Measurements from ENCODE around the gene GALC. TPM values are rescaled to one million over a fixed set of nuclear protein-coding genes. Genes with fewer than 3 reads are reported as not detected.
A peak's percentile ranks its signal among the peaks of the same experiment; 100 is the strongest.
"Not testable (repeated sequence)": the region's sequence is repeated elsewhere in the genome, so short reads cannot be mapped to it uniquely, and the experiment has no call there.

GALC gene
- polyA plus RNA-seq (ENCODE audit: insufficient read length in 3 of 3): 10 to 100 TPM; 44.4 to 46.7 (median 46.6) TPM

- DNase-seq (ENCODE audit: low read depth in 3 of 3, low spot score in 2 of 3): peak; percentile 64 to 77 (median 73)
Observed at GRCh38 chr14:87992718-87993628, at the start of gene GALC. Gene GALC (minus strand): TSS chr14:87993182. CDS start chr14:87993164, 18 bp downstream.

DNA sequence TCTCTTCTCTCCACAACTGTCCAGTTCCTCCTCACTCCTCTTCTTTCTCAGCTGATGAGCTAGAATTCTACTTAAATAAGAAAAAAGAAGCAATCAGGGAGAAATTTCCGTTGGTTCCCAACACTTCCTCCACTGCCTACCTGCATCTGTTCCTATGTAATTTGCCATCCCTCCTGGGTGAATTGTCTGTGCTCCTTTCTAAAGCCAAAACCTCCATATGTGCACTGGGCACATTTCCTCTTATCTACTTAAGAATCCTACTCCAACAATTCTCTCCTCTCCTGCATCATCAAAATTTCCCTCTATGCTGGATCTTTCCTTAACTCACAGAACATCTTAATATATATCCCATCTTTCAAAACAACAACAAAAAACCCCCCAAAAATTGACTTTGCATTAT lies 47.2 kb upstream of the GALC start:
- DNase-seq (ENCODE audit: low read depth in 3 of 3, low spot score in 2 of 3): no peak

- no peak for DNase-seq (ENCODE audit: low read depth in 3 of 3, low spot score in 2 of 3)
Observed at GRCh38 chr14:88039197-88039596, 46.2 kb upstream of the GALC start.

DNA sequence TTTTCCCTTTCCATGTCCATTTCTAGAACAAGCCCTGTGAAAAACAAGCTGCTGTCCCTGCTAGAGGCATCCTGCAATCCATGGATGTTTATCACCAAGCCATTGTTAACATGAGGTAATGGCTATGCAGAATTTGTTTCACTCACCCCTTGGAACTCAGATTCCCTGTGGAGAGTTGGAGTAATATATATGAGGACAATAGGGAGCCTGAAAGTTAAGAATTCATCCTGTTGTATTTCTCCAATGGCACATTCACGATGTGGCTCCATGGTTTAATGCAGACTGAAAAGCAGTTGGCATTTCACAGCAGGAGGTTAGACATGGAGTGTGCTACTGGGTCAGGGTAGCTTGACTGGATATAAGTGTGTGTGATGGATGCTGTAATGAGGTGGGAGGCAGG lies 44.3 kb upstream of the GALC start:
- DNase-seq (ENCODE audit: low read depth in 3 of 3, low spot score in 2 of 3): no peak

GRCh38 chr14:88036422-88036821 lies 43.4 kb upstream of the GALC start:
- DNase-seq (ENCODE audit: low read depth in 3 of 3, low spot score in 2 of 3): no peak

DNA sequence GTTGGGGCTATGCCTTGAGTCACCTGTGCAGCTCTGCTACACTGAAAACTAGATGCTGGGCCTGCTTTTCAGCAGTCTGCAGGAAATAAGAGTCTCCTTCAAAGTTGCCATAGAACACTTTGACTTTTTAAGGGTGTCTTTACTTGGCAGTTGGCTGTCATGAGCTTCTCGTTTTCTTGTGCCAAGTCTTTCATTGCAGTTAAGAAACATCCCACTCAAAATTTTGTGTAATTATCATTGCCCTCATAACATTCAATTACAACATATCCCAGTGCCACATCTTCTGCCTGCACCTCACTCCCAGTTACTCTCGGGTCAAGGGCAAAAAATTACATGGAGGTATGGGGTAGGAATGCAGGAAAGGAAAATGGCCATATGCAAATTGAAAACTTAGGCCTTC lies 41.1 kb upstream of the GALC start:
- no peak for DNase-seq (ENCODE audit: low read depth in 3 of 3, low spot score in 2 of 3)

DNA sequence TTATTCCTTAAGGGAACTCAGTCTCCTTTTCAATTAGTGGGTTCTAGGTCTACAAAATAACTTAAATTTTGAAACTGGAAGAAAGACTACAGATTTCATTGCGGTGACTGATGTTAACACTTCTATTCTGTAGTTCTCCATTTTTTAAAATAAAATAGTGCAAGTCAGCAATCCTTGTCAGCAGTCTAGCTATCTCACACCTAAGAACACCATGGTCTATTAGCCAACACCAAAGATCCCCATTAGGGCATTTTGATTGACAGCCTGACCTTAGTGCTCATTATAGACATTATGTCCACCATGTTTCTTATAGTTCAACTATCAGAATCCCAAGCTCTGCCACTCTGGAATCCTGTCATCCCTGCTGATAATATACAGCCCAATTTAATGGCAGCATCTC lies 39.4 kb upstream of the GALC start:
- no peak for DNase-seq (ENCODE audit: low read depth in 3 of 3, low spot score in 2 of 3)

- no peak for DNase-seq (ENCODE audit: low read depth in 3 of 3, low spot score in 2 of 3)
Observed at GRCh38 chr14:88030892-88031291, 37.9 kb upstream of the GALC start.

GRCh38 chr14:88030079-88030478 lies 37.1 kb upstream of the GALC start:
- no peak for DNase-seq (ENCODE audit: low read depth in 3 of 3, low spot score in 2 of 3)

DNA sequence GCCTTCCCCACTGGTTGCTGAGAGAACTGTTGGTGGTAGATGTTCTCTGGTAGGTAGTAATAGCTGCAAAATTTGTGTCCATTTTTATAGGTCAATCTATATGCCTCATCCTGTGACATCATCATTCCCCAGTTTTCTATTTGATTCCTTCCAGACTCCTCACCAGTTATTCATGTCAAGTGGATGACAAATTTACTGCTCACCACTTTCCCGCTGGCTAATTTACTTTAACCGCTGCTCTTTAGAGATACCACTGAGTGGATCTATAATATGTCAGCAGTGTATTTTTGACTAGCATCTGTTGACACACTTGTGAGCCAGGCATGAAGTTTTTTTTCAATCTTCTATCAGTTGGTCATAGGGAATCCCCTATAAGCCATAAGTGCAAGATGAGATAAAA lies 36.5 kb upstream of the GALC start:
- no peak for DNase-seq (ENCODE audit: low read depth in 3 of 3, low spot score in 2 of 3)

DNA sequence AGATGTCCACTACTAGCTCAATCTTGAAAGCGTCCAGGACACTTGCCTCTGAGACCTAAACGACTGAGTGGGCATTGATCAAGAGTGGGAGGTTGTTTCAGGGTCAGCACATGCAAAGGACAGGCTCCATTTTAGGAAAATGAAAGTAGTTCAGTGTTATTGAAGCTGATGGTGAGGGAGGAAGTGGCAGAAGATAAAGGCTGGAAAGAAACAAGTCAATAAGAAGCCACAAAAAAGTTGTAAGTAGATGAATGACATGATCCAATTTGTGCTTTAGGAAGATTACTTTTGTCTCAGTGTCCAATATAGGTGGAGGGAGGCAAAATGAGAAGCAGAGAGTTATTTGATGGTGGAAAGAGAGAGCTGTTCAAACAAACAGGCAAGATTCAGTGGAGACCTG lies 33.9 kb upstream of the GALC start:
- no peak for DNase-seq (ENCODE audit: low read depth in 3 of 3, low spot score in 2 of 3)

- DNase-seq (ENCODE audit: low read depth in 3 of 3, low spot score in 2 of 3): no peak
Observed at GRCh38 chr14:88025313-88025712, 32.3 kb upstream of the GALC start.

DNA sequence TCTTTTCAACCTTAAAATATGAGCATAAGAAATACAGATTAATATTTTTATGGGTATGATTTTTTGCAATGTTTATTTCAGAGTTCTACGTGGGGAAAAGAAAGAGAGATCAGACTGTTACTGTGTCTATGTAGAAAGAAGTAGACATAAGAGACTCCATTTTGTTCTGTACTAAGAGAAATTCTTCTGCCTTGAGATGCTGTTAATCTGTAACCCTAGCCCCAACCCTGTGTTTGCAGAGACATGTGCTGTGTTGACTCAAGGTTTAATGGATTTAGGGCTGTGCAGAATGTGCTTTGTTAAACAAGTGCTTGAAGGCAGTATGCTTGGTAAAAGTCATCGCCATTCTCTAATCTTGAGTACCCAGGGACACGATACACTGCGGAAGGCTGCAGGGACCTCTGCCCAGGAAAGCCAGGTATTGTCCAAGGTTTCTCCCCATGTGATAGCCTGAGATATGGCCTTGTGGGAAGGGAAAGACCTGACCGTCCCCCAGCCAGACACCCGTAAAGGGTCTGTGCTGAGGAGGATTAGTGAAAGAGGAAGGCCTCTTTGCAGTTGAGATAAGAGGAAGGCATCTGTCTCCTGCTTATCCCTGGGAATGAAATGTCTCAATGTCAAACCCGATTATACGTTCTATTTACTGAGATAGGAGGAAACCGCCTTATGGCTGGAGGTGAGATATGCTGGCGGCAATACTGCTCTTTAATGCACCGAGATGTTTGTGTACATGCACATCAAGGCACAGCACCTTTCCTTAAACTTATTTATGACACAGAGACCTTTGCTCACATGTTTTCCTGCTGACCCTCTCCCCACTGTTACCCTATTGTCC lies 31.5 kb upstream of the GALC start:
- not testable (repeated sequence) for DNase-seq (ENCODE audit: low read depth in 3 of 3, low spot score in 2 of 3)

DNA sequence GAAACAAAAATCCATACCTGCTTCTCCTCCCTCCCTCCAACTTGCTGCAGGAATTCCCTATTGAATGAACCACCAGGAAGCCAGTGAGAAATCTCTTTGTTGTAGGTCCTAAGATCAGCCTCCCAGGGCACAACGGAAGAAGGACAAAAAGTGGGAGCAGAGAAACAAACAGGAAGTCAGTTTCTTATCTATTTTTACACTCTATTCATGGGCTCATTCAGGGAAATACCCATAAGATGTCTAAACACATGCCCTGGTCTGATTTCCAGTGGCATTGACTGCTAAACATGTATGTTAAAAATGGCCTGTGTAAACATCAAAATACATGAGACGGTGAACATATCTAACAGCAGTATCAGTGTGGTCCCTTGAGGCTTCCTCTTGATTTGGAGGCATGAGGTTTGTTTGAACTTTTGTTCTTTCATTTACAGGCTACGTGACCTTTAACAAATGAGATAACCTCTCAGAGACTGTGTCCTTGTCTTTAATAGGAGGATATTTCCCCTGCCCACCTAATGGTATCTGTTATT lies 30.7 kb upstream of the GALC start:
- no peak for DNase-seq (ENCODE audit: low read depth in 3 of 3, low spot score in 2 of 3)

DNA sequence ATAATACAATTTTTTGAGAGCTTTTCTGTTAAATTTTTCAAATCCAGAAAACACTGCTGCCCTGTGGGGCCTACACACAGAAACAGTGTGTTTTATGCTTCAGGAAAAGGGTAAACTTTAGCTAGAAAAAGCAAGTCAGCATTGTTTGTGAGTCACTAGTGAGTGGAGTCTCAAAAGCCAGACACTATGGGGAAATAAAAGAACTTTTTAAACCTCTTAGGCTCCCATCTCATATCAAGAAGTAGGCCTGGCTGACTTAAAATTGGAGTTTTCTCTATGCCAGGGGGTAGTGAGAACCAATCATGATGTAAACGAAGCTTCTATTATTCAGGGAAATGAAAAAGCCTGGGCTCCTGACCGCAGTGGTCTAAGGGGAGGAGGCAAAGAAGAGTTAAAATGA lies 24.6 kb upstream of the GALC start:
- no peak for DNase-seq (ENCODE audit: low read depth in 3 of 3, low spot score in 2 of 3)

DNA sequence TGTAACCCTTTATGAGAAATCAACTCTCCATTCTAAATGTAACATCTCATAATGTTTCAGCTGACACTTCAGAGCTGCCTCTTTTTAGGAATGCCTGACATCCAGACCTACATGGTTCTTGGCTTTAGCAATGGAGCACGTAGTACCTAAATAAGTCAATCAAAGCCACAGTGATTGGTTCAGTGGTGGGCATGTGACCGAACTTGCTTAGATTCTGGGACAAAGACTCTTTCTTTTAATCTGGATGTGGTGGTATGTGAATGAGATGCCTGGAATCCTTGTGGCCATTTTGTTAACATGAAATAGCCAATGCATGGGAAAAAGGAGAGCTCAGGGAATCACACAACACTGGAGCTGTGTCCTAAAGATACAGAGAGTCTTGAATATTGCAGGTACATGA lies 23.8 kb upstream of the GALC start:
- no peak for DNase-seq (ENCODE audit: low read depth in 3 of 3, low spot score in 2 of 3)

- peak in 2 of 3 donors; percentile 36 to 43 for DNase-seq (ENCODE audit: low read depth in 3 of 3, low spot score in 2 of 3)
Observed at GRCh38 chr14:88013750-88014349, 20.9 kb upstream of the GALC start.

DNA sequence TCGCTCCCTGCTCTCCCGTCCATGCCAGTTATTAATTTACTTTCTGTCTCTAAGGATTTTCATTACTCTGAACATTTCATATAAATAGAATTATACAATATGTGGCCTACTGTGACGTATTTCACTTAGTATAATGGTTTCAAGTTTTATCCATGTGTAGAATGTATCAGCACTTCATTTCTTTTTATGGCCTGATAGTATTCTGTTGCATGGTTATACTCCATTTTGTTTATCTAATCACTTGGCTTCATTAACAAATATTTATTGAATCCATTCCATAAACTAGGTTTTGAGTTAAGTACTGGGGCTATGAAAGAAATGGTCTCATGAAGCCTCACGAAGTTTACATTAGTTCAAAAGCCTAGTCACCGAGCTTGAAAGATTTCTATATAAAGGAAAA lies 19.5 kb upstream of the GALC start:
- DNase-seq (ENCODE audit: low read depth in 3 of 3, low spot score in 2 of 3): no peak

DNA sequence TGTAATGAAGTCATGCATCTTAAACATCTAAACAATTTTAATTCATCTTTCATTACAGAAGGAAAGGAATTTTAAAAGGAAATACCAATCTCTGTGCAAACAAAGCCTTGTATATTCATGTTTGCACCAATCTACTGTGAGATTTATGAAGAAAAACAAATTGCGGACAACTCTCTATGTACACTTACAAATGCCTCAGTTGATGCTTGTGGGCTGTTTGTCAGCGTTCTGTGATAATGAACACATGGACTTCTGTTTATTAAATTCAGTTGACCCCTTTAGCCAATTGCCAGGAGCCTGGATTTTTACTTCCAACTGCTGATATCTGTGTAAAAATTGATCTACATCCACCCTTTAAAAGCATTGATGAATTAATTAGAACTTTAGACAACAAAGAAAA lies 17.3 kb upstream of the GALC start:
- no peak for DNase-seq (ENCODE audit: low read depth in 3 of 3, low spot score in 2 of 3)

- DNase-seq (ENCODE audit: low read depth in 3 of 3, low spot score in 2 of 3): no peak
Observed at GRCh38 chr14:88009486-88009885, 16.5 kb upstream of the GALC start.

Data from right renal cortex interstitium (tissue), 3 donors.